K562 (cell line): ENCODE data around the gene CD248. TPM values are rescaled to one million over a fixed set of nuclear protein-coding genes. Genes with fewer than 3 reads are reported as not detected.

Source experiments
- CBX3 ChIP-seq, 2 experiments: IDR thresholded peaks; 1 replicate in 1 of 2; 2 replicates in 1 of 2; pipeline ENCODE4 v1.6.1; 2012; ENCODE audit warnings: inconsistent platforms in 2 of 2, low read length in 2 of 2, borderline replicate concordance in 1 of 2, control low read depth in 1 of 2
- CTBP1 ChIP-seq: fragments of 450-650 bp; IDR thresholded peaks from 2 replicates; pipeline ENCODE4 v1.6.1; 2016; ENCODE audit warnings: borderline replicate concordance
- NR4A1 ChIP-seq, 2 experiments: fragments of 250-450 bp in 1 of 2; fragments of 450-650 bp in 1 of 2; sonication (Bioruptor Pico) in 1 of 2; IDR thresholded peaks; 2 replicates each; pipeline versions ENCODE4 v1.4.0 to v1.6.1; 2016 to 2020; ENCODE audit warnings: mild to moderate bottlenecking in 2 of 2, missing compliant biosample characterization in 1 of 2, missing genetic modification characterization in 1 of 2, moderate library complexity in 1 of 2
- POLR3G ChIP-seq: IDR thresholded peaks from 2 replicates; pipeline ENCODE4 v1.6.1; 2011; ENCODE audit not compliant: insufficient read length, insufficient replicate concordance; ENCODE audit errors: extremely low read depth
- RAD21 ChIP-seq, 2 experiments: fragments of 250-450 bp in 1 of 2; fragments of 450-650 bp in 1 of 2; sonication (Bioruptor Pico) in 1 of 2; formaldehyde crosslinking in 1 of 2; IDR thresholded peaks in 1 of 2; conservative IDR thresholded peaks in 1 of 2; 2 replicates each; pipeline versions ENCODE4 v1.4.0 to v1.8.0; 2020 to 2022; ENCODE audit warnings: mild to moderate bottlenecking in 2 of 2, moderate library complexity in 1 of 2
- RB1 ChIP-seq: fragments of 450-650 bp; IDR thresholded peaks from 2 replicates; pipeline ENCODE4 v1.6.1; 2017; ENCODE audit warnings: low read depth, mild to moderate bottlenecking
- TBL1XR1 ChIP-seq, 2 experiments: IDR thresholded peaks; 2 replicates each; pipeline ENCODE4 v1.6.1; 2012; ENCODE audit warnings: improper control_type of control experiment in 2 of 2, low read length in 2 of 2, mild to moderate bottlenecking in 1 of 2
- YY1 ChIP-seq, 3 experiments: IDR thresholded peaks; 2 replicates each; pipeline ENCODE4 v1.6.1; 2011; ENCODE audit warnings: low read length in 2 of 3, mild to moderate bottlenecking in 2 of 3, moderate library complexity in 2 of 3, borderline replicate concordance in 1 of 3, control low read depth in 1 of 3, low read depth in 1 of 3; ENCODE audit not compliant: insufficient read depth in 3 of 3, insufficient replicate concordance in 2 of 3, control insufficient read depth in 1 of 3, insufficient read length in 1 of 3; ENCODE audit errors: extremely low read depth in 1 of 3
- ZBTB17 ChIP-seq: fragments of 450-650 bp; formaldehyde crosslinking; IDR thresholded peaks from 2 replicates; pipeline ENCODE4 v1.4.0; 2020; ENCODE audit warnings: mild to moderate bottlenecking
- ZC3H11A ChIP-seq: IDR thresholded peaks from 2 replicates; pipeline ENCODE4 v1.6.1; 2012; ENCODE audit warnings: low read depth, low read length, improper control_type of control experiment
- ZEB2 ChIP-seq: fragments of 450-650 bp; IDR thresholded peaks from 2 replicates; pipeline ENCODE4 v1.6.1; 2016
- ZNF41 ChIP-seq: fragments of 250-450 bp; sonication (Bioruptor Pico); conservative IDR thresholded peaks from 2 replicates; pipeline ENCODE4 v1.4.0; 2020; ENCODE audit warnings: mild to moderate bottlenecking
- ZNF76 ChIP-seq: fragments of 250-450 bp; sonication (Bioruptor Pico); IDR thresholded peaks from 2 replicates; pipeline ENCODE4 v1.4.0; 2020; ENCODE audit warnings: mild to moderate bottlenecking, moderate library complexity, borderline replicate concordance
- polyA plus RNA-seq, 8 experiments: library from polyadenylated mRNA; depleted of rRNA in 4 of 8; stranded (reverse) in 5 of 8; unstranded in 3 of 8; fragments of >200 nt; fragmentation: Nextera tagmentation in 2 of 8; fragmentation: Illumina TruSeq in 1 of 8; extraction: Ambion mirVana in 2 of 8; extraction: Trizol in 1 of 8; gene quantifications; 2 replicates each; pipeline versions ENCODE4 v1.2.1 to v1.2.3, GENCODE V29; 2011 to 2014; ENCODE audit warnings: inconsistent platforms in 1 of 8, missing spikeins in 1 of 8
- total RNA-seq, 7 experiments: library from RNA; depleted of rRNA in 6 of 7; stranded (reverse); fragments of >200 nt in 6 of 7; fragmentation: Illumina TruSeq in 2 of 7; extraction: Trizol in 2 of 7; gene quantifications; 2 replicates each; pipeline versions ENCODE4 v1.2.1 to v1.2.3, GENCODE V29; 2011 to 2021; ENCODE audit warnings: low replicate concordance in 1 of 7
- TF ChIP-seq, protein P1 (sequence below): IDR thresholded peaks from 2 replicates; pipeline ENCODE4 v1.6.1; 2012; ENCODE audit warnings: low read depth, low read length, improper control_type of control experiment, borderline replicate concordance
- TF ChIP-seq, protein P2 (sequence below): fragments of 250-450 bp; sonication (Bioruptor Pico); IDR thresholded peaks from 2 replicates; pipeline ENCODE4 v1.8.0; 2022; ENCODE audit warnings: inconsistent platforms
- TF ChIP-seq, protein P3 (sequence below): fragments of 450-650 bp; IDR thresholded peaks from 2 replicates; pipeline ENCODE4 v1.7.1; 2018; ENCODE audit warnings: mild to moderate bottlenecking, low read depth; ENCODE audit not compliant: partially characterized antibody
- TF ChIP-seq, protein P4 (sequence below): fragments of 450-650 bp; formaldehyde crosslinking; IDR thresholded peaks from 2 replicates; pipeline ENCODE4 v1.4.0; 2022; ENCODE audit warnings: missing genetic modification characterization
- TF ChIP-seq, protein P5 (sequence below): fragments of 250-450 bp; sonication (Bioruptor Pico); IDR thresholded peaks from 2 replicates; pipeline ENCODE4 v1.5.0; 2021

Gene CD248
- total and polyA plus RNA-seq, 9 of the 15 experiments (the other 6 are each of a cell fraction or from before 2014, with no cell fraction given), result 0.09 TPM; not detected in 8

DNA sequence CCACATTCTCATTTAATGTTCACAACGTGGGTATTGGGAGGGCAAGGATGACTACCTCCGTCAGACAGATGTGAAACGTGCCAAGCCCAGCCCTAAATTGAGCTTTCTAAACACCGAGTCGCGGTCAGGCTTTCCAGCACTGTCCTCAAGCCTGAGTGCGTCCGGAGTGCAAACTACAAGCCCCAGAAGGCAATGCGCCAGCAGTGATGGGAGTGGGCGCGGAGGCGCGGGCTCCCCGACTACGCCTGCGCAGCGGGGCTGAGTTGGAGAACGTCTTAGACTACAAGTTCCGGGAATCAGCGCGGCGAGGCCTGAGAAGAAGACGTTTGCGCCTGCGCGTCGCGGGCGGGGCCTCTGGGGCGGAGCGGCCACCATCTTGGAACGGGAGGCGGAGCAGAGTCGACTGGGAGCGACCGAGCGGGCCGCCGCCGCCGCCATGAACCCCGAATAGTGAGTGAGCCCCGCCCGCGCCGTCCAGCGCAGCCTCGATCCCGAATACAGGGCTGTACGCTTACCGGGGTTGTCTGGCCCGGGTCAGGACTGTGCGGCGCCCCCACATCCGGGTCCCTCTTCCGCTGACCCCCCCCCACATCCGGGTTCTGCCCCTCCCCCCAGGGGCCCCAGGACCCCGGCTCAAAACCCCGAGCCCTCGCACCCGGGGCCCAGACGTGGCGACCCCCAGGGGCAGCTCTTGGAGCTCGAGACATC is 48.4 kb downstream of the CD248 start, which contains the start of gene RAB1B (continued):
- TF ChIP-seq, protein P1, sequence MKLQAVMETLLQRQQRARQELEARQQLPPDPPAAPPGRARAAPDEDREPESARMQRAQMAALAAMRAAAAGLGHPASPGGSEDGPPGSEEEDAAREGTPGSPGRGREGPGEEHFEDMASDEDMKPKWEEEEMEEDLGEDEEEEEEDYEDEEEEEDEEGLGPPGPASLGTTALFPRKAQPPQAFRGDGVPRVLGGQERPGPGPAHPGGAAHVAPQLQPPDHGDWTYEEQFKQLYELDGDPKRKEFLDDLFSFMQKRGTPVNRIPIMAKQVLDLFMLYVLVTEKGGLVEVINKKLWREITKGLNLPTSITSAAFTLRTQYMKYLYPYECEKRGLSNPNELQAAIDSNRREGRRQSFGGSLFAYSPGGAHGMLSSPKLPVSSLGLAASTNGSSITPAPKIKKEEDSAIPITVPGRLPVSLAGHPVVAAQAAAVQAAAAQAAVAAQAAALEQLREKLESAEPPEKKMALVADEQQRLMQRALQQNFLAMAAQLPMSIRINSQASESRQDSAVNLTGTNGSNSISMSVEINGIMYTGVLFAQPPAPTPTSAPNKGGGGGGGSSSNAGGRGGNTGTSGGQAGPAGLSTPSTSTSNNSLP, result no peak
- TF ChIP-seq, protein P2, sequence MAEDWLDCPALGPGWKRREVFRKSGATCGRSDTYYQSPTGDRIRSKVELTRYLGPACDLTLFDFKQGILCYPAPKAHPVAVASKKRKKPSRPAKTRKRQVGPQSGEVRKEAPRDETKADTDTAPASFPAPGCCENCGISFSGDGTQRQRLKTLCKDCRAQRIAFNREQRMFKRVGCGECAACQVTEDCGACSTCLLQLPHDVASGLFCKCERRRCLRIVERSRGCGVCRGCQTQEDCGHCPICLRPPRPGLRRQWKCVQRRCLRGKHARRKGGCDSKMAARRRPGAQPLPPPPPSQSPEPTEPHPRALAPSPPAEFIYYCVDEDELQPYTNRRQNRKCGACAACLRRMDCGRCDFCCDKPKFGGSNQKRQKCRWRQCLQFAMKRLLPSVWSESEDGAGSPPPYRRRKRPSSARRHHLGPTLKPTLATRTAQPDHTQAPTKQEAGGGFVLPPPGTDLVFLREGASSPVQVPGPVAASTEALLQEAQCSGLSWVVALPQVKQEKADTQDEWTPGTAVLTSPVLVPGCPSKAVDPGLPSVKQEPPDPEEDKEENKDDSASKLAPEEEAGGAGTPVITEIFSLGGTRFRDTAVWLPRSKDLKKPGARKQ (CRISPR knock-in tag), result no peak
- TF ChIP-seq NR4A1 (CRISPR knock-in tag; IDR thresholded peaks at IDR 0.05) (no peak), NR4A1 (tag; IDR thresholded peaks at IDR 0.05) (no peak), ZBTB17 (no peak), RAD21 (CRISPR knock-in tag; conservative IDR thresholded peaks at IDR 0.05 in 1 of 2, IDR thresholded peaks at IDR 0.05 in 1 of 2) (no peak), CBX3 (IDR thresholded peaks at IDR 0.05; ENCODE audit: borderline replicate concordance in 1 of 2, low read length in 2 of 2) (no peak), RB1 (peak; percentile 62; the same call in 1 of the 2 replicates), ZC3H11A (no peak), ZEB2 (no peak), POLR3G (no peak), TBL1XR1 (IDR thresholded peaks at IDR 0.05; ENCODE audit: low read length in 2 of 2) (no peak), ZNF76 (CRISPR knock-in tag) (no peak), YY1 (IDR thresholded peaks at IDR 0.05; ENCODE audit: borderline replicate concordance in 1 of 3, control insufficient read depth in 1 of 3, extremely low read depth in 1 of 3, insufficient read depth in 3 of 3, insufficient read length in 1 of 3, insufficient replicate concordance in 2 of 3, low read depth in 1 of 3, low read length in 2 of 3) (peak; percentile 69 to 97 (median 93)), CTBP1 (no peak), ZNF41 (no peak)
- TF ChIP-seq, protein P3, sequence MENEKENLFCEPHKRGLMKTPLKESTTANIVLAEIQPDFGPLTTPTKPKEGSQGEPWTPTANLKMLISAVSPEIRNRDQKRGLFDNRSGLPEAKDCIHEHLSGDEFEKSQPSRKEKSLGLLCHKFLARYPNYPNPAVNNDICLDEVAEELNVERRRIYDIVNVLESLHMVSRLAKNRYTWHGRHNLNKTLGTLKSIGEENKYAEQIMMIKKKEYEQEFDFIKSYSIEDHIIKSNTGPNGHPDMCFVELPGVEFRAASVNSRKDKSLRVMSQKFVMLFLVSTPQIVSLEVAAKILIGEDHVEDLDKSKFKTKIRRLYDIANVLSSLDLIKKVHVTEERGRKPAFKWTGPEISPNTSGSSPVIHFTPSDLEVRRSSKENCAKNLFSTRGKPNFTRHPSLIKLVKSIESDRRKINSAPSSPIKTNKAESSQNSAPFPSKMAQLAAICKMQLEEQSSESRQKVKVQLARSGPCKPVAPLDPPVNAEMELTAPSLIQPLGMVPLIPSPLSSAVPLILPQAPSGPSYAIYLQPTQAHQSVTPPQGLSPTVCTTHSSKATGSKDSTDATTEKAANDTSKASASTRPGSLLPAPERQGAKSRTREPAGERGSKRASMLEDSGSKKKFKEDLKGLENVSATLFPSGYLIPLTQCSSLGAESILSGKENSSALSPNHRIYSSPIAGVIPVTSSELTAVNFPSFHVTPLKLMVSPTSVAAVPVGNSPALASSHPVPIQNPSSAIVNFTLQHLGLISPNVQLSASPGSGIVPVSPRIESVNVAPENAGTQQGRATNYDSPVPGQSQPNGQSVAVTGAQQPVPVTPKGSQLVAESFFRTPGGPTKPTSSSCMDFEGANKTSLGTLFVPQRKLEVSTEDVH, result peak; percentile 71
- TF ChIP-seq, protein P4, sequence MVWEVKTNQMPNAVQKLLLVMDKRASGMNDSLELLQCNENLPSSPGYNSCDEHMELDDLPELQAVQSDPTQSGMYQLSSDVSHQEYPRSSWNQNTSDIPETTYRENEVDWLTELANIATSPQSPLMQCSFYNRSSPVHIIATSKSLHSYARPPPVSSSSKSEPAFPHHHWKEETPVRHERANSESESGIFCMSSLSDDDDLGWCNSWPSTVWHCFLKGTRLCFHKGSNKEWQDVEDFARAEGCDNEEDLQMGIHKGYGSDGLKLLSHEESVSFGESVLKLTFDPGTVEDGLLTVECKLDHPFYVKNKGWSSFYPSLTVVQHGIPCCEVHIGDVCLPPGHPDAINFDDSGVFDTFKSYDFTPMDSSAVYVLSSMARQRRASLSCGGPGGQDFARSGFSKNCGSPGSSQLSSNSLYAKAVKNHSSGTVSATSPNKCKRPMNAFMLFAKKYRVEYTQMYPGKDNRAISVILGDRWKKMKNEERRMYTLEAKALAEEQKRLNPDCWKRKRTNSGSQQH, result no peak
- TF ChIP-seq, protein P5, sequence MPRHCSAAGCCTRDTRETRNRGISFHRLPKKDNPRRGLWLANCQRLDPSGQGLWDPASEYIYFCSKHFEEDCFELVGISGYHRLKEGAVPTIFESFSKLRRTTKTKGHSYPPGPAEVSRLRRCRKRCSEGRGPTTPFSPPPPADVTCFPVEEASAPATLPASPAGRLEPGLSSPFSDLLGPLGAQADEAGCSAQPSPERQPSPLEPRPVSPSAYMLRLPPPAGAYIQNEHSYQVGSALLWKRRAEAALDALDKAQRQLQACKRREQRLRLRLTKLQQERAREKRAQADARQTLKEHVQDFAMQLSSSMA (CRISPR knock-in tag), result no peak
